NCI-H526 (cell line): Measurements from ENCODE around the gene DACT3.

Source experiments
- DNase-seq, 2 experiments: peaks; one replicate each; lab custom pipeline; 2025; lab: John Stamatoyannopoulos, UW

The DACT3 gene, protein sequence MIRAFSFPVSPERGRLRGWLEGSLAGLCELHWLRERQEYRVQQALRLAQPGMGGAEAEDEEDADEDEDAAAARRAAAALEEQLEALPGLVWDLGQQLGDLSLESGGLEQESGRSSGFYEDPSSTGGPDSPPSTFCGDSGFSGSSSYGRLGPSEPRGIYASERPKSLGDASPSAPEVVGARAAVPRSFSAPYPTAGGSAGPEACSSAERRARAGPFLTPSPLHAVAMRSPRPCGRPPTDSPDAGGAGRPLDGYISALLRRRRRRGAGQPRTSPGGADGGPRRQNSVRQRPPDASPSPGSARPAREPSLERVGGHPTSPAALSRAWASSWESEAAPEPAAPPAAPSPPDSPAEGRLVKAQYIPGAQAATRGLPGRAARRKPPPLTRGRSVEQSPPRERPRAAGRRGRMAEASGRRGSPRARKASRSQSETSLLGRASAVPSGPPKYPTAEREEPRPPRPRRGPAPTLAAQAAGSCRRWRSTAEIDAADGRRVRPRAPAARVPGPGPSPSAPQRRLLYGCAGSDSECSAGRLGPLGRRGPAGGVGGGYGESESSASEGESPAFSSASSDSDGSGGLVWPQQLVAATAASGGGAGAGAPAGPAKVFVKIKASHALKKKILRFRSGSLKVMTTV

GRCh38 chr19:46661020-46661731 lies at the start of gene DACT3:
DACT3 (minus strand) TSS chr19:46661182; CDS start chr19:46661064, 118 bp downstream.
- peak; percentile 99 to 100 for DNase-seq

GRCh38 chr19:46710687-46711086 lies 49.7 kb upstream of the DACT3 start:
- no peak for DNase-seq

DNA sequence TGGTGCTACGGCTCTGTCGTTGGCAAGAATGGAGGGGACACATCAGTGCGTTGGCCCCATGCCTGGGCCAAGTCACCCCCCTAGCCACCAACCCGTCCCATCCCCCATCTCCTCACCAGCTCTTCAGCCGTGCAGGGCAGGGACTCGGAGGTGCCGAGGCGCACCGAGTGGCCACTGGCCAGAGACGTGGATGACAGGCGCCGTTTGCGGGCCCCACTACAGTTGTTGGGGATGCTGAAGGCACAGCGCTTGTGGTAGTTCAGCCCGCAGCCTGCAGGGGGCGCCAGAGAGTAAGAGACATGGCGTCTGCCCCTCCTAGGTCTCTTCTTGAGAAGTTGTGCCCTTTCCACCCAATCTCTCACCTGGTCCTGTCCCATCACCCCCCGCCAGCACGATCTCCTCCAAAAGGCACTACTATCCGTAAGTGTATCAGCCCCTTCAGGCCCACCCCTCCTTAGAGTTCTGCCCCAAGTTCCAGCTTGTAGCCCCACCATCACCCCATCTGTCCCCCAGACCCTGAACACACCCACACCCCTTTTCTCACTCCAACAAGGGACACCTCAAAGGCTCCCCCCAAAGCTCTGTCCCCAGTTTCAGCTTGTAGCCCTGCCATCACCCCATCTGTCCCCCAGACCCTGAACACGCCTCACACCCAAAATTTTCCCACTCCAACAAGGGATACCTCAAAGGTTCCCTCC lies 43.5 kb upstream of the DACT3 start:
- DNase-seq, result peak in 1 of 2 experiments; percentile 47

GRCh38 chr19:46700704-46701103 lies 39.7 kb upstream of the DACT3 start:
- no peak for DNase-seq

- no peak for DNase-seq
These were observed 37.7 kb upstream of the DACT3 start for GRCh38 chr19:46698395-46699321.

DNA sequence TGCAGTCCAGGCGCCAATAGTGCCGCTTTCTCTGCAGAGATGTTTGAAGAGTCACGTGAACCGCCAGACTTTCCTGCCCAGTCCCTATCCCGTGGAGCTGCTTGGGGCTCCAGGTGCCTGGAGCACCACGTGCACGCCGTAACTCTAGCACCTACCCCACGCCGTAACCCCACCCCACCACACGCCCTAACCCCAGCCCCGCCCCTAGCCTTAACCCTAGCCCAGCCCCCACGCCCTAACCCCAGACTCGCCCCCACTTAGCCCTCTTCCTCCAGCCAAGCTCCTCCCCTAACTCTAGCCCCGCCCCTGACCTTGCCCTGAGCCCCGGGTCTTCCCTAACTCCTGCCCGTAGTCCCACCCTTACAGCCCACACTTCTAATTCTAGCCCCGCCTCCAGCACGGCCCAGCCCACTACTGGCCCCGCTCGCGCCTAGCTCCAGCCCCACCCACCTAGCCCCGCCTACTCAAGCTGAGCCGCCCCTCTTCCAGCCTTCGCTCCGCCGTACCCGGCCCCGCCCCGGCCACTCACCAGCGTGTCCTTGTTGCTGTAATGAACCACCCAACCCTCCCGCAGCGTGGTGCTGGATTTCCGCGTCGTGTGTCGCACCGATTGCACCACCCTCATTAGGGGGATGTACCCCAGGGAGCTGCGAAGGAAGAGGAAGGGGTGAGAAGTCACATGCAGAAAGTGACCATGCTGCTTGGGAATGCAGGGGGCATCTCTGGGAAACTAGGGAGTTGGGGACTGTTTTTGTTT lies 36.4 kb upstream of the DACT3 start:
- peak; percentile 91 to 98 for DNase-seq

DNA sequence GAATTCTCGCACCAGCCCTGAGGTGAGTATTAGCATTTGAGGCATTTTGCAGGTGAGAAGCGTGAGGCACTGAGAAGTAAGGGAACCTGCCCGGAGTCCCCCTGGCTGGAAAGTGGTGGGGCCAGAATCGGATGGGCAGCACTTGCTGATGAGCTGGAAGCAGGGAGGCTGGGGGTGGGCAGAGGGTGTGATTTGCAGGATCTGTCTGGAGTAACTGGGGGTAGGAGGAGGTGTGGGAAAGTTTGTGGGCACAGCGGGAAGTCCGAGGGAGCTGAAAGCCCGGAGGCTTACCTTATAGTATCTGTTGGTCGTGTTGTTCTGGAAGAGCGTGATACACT lies 35.9 kb upstream of the DACT3 start:
- DNase-seq, result no peak

DNA sequence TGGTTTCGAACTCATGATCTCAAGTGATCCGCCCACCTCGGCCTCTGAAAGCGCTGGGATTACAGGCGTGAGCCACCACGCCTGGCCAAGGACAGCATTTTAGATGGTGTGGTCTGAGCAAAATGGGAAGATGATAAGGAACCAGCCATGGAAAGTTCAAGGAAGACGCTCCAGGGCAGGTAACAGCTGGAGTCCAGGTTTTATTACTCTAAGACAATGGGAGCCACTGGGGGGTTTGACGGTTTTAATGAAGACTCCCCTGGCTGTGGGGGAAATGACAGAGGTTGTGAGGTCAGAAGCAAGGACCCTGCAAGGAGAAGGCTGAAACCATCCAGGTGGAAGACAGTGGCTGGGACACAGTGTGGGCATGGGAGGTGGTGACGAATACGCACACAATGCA lies 35.1 kb upstream of the DACT3 start:
- DNase-seq, result no peak

DNA sequence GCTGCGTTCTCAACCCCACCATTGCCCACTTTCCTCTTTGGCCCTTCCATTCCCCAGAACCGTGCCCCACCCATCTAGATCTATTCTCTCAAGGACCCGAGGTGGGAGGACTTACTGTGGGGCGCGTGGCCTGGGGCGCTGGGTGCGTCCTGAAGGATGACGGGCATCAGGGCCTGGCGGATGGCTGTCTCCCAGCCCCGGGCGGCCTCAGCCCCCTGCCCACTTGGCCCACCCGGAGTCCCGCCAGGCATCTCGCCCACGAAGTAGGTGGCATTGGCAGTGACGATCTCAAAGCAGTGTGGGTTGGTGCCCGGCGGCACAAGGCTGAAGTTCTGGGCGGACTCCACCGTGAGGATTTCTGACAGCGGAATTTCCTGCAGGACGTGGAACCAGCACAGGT lies 32.8 kb upstream of the DACT3 start:
- DNase-seq, result no peak

- no peak for DNase-seq
These were observed 32.1 kb upstream of the DACT3 start for GRCh38 chr19:46692918-46693722.

- no peak for DNase-seq
These were observed 31.0 kb upstream of the DACT3 start for GRCh38 chr19:46691948-46692347.

DNA sequence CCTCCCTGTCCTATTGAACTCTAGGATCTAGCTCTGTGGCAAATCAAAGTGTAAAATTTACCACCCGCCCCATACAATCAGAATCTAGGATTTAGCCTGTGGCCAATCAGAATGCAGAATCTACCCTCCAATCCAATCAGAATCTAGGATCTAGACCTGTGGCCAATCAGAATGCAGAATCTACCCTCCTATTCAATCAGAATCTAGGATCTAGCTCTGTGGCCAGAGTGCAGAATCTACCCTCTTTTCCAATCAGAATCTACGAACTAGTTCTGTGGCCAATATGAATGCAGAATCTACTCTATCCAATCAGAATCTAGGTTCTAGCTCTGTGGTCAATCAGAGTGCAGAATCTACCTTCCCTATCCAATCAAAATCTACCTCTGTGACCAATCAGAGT lies 30.1 kb upstream of the DACT3 start:
- DNase-seq, result no peak

GRCh38 chr19:46689358-46689757 lies 28.4 kb upstream of the DACT3 start:
- DNase-seq, result no peak

DNA sequence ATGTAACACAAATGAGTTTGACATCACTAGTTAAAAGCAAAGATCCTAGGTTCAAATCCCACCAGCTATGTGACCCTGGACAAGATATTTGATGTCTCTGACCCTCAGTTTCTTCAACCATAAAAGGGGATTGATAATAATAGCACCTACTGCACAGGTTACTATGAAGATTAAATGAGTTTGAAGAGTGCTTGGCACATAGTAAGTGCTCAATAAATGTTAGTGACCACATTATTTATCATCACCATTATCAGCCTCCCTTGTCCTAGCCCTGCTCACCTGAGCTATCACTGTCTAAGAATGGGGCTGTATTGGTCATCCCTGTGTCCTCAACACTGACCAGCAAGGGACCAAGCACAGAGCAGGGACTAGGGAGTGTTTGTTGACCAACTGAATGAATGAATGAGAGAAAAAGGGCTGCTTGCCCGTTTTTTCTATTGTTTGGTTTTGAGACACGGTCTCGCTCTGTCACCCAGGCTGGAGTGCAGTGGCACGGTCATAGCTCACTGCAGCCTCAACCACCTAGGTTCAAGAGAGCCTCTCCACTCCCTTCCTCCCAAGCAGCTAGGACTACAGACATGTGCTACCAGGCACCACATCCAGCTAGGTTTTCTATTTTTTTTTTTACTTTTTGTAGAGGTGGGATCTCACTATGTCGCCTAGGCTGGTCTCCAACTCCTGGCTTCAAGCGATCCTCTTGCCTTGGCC lies 26.6 kb upstream of the DACT3 start:
- DNase-seq, result no peak

- no peak for DNase-seq
These were observed 24.2 kb upstream of the DACT3 start for GRCh38 chr19:46685189-46685588.

DNA sequence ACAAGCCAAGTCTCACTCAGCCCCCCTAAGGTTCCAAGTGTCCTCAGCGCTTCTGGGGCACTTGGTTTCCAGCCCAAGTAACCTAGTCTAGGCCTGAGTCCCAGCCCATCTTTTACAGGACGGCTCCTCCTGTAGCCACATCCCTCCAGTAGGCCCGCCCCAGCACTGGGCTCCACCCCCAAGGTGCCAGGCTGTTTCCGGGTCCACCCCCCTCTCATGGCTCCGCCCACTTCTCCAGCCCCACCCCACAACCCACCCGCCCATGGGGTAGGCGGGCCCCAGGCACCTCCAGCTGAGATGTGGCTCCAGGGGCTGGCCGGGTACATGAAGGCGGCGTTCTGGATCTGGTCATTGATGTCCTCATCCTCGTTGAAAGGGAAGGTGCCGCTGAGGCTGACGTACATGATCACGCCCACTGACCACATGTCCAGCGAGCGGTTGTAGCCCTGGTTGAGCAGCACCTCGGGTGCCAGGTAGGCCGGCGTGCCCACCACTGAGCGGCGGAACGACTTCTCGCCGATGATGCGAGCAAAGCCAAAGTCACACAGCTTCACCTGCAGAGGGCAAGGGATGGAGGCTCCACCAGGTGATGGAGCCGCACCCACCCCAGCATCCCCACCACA lies 17.2 kb upstream of the DACT3 start:
- peak in 1 of 2 experiments; percentile 25 for DNase-seq

DNA sequence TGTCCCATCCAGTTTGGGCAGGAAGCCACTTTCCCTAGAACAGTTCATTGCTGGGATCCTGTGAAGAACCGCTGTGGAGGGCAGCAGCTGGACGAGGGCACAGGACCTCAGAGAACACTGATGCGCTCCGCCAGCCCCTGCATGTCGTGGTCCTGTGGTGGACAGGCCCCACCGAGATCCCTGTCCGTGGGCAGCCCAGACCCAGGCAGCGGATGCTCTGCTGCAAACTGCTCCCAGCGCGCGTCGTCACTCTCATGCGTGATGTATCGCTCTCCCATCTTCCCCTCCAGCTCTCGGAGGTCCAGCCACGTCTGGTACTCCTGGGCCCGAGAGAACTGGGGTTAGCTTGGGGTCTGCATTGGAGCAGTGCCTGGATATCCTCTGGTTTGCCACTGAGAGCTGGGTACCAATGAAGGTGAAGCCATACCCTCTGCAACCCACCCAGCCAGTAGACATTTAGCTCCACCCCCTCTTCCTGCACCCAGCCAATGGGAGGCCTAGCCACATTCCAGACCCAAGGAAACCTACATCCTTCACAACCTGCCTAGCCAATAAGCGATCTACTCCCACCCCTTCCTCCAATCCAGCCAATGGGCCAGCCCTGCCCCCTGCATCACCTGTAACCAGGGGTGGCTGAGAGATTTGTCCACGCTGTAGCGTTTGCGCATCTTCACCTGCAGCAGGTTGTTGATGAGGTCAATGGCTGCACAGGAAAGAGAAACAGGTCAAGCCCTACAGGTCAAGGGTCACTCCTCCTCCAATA lies 13.6 kb upstream of the DACT3 start:
- peak; percentile 94 to 95 for DNase-seq

DNA sequence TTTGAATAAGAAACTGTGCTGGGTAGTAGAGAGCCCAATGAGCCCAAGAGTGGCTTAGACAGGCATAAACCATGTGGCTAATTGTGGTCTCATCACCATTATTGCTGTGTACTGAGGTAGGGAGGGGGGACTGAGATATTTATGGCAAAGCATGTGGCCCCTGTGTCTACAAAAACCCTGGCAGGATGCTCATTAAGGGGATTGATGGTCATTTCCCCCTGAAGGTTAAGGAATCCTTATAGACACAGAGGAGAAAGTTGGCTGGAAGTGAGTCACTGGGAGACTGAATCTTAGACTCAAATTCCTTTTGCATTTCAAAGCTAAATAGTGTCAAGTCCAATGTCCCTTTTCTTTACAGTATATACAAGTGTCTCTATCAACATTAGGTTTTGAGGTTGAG lies 9.8 kb upstream of the DACT3 start:
- no peak for DNase-seq
